Muscle layer of duodenum (tissue), 2 donors: ENCODE measurements around the gene SCN10A.

ENCODE experiments used
- H3K27ac ChIP-seq: one replicate; pipeline ENCODE4 v1.7.0; 2013; ENCODE audit warnings: mild to moderate bottlenecking, low read length
- H3K27me3 ChIP-seq: one replicate; pipeline ENCODE4 v1.7.0; 2013; ENCODE audit warnings: low read depth, mild to moderate bottlenecking, control low read depth, low read length
- H3K36me3 ChIP-seq, 2 donors: one replicate each; pipeline ENCODE4 v1.7.0; 2013; ENCODE audit warnings: low read length in 2 of 2, control low read depth in 1 of 2, mild to moderate bottlenecking in 1 of 2; ENCODE audit not compliant: insufficient read depth in 2 of 2, control insufficient read depth in 1 of 2
- H3K4me1 ChIP-seq, 2 donors: one replicate each; pipeline ENCODE4 v1.7.0; 2013; ENCODE audit warnings: low read length in 2 of 2, mild to moderate bottlenecking in 2 of 2, control low read depth in 1 of 2, moderate library complexity in 1 of 2; ENCODE audit not compliant: insufficient read depth in 2 of 2, control insufficient read depth in 1 of 2
- H3K4me3 ChIP-seq, 2 donors: one replicate each; pipeline ENCODE4 v1.7.0; 2013; ENCODE audit warnings: low read length in 2 of 2, low read depth in 1 of 2, mild to moderate bottlenecking in 1 of 2
- H3K9me3 ChIP-seq, 2 donors: one replicate each; pipeline ENCODE4 v1.7.0; 2013; ENCODE audit warnings: low read length in 2 of 2, control low read depth in 1 of 2, mild to moderate bottlenecking in 1 of 2; ENCODE audit not compliant: control insufficient read depth in 1 of 2
- donor health status: healthy.

Gene SCN10A

GRCh38 chr3:38816026-38816425, at the start of gene SCN10A:
Gene SCN10A (minus strand): TSS chr3:38816217. CDS start chr3:38794010, 22,207 bp downstream.
- no peaks in the 10 kb centered on the region for H3K27me3 ChIP-seq
- H3K4me3 ChIP-seq = no peak within 1 kb of the TSS
- no peaks in the 10 kb centered on the region for H3K4me1 ChIP-seq
- H3K9me3 ChIP-seq = no peaks in the 10 kb centered on the region
- H3K36me3 ChIP-seq = no peaks in the 10 kb centered on the region
- H3K27ac ChIP-seq = no peak within 1 kb of the TSS

DNA sequence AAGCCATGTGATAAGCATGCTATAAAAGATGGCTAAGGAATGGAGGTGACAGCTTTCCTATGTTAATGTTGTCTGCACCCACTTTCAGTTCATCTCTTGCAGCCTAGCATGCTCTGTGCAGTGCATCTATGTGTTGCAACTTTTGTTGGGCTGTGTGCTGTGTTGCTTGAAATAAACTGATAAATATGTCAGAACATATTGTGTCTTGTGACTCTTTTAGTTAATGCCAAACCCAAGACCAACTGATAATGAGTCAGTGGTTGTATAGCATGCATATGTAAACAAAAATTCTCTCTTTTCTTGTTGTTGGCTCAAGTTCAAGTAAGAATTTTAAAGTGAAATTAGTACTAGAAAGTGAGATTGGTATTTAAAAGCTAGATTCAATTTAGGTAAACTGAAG, 37.0 kb upstream of the SCN10A start:
- Histone ChIP-seq H3K9me3 (peaks cover 0 to 2% of the 10 kb centered on the region in 2 donors), H3K36me3 (no peaks in the 10 kb centered on the region), H3K27ac (no peak overlapping the region), H3K4me1 (no peaks in the 10 kb centered on the region), H3K4me3 (no peak overlapping the region), H3K27me3 (no peaks in the 10 kb centered on the region)

- H3K27me3 ChIP-seq = no peaks in the 10 kb centered on the region
- no peaks in the 10 kb centered on the region for H3K36me3 ChIP-seq
- no peaks in the 10 kb centered on the region for H3K9me3 ChIP-seq
- no peak overlapping the region for H3K4me3 ChIP-seq
- H3K27ac ChIP-seq = no peak overlapping the region
- H3K4me1 ChIP-seq = no peaks in the 10 kb centered on the region
These were observed 27.9 kb upstream of the SCN10A start for GRCh38 chr3:38843898-38844297.

- Histone ChIP-seq H3K27me3 (no peaks in the 10 kb centered on the region), H3K27ac (no peak overlapping the region), H3K9me3 (no peaks in the 10 kb centered on the region), H3K36me3 (no peaks in the 10 kb centered on the region), H3K4me1 (no peaks in the 10 kb centered on the region), H3K4me3 (no peak overlapping the region)
These were observed 26.4 kb upstream of the SCN10A start for GRCh38 chr3:38842266-38842965.

- H3K36me3 ChIP-seq = no peaks in the 10 kb centered on the region
- no peaks in the 10 kb centered on the region for H3K9me3 ChIP-seq
- H3K27me3 ChIP-seq = no peaks in the 10 kb centered on the region
- no peak overlapping the region for H3K27ac ChIP-seq
- no peak overlapping the region for H3K4me3 ChIP-seq
- H3K4me1 ChIP-seq = no peaks in the 10 kb centered on the region
These were observed 25.0 kb upstream of the SCN10A start for GRCh38 chr3:38840987-38841386.

DNA sequence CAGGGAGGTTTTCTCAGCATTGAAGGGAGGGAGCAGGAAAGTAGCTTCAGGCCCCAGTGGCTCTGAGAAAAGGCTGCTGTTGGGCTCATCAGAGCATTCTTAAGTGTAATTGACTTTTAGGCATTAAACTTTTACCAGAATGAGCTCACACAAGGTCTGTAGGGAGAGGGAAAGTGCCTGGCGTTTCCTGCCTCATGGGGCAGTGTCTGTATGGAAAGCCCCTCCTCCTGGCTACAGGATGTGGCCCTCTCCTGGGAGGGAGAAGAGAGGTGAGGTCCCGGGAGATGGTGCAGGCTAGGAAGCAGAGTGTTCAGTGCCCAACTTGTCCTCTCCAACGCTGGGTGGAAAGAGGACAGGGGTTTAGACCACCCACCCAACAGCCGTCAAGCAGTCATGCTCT, 21.3 kb upstream of the SCN10A start:
- Histone ChIP-seq H3K9me3 (no peaks in the 10 kb centered on the region), H3K4me1 (no peaks in the 10 kb centered on the region), H3K27ac (no peak overlapping the region), H3K36me3 (no peaks in the 10 kb centered on the region), H3K27me3 (no peaks in the 10 kb centered on the region), H3K4me3 (no peak overlapping the region)

- Histone ChIP-seq H3K9me3 (no peaks in the 10 kb centered on the region), H3K36me3 (no peaks in the 10 kb centered on the region), H3K4me1 (no peaks in the 10 kb centered on the region), H3K27me3 (no peaks in the 10 kb centered on the region), H3K27ac (no peak overlapping the region), H3K4me3 (no peak overlapping the region)
These were observed 20.5 kb upstream of the SCN10A start for GRCh38 chr3:38836561-38836960.

DNA sequence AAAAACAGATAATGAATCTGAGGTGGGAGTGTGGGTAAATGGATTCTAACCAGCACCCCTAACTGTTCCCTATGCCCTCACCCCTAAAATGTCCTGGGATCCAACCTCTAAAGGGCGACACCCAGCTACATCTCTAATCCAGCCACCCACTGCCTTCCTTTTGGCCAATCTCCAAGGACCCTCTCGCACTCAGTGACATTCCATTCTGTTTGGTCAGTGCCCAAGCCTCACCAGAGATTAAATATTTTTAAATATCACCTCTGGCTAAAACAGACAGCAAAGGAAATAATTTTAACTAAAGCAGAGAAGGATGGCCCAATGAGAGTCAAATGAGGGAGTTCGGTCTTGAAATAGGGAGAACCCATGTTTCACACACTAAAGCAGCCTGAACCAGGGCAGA, 19.9 kb upstream of the SCN10A start:
- Histone ChIP-seq H3K27ac (no peak overlapping the region), H3K9me3 (no peaks in the 10 kb centered on the region), H3K4me1 (no peaks in the 10 kb centered on the region), H3K27me3 (no peaks in the 10 kb centered on the region), H3K4me3 (no peak overlapping the region), H3K36me3 (no peaks in the 10 kb centered on the region)

- Histone ChIP-seq H3K9me3 (no peaks in the 10 kb centered on the region), H3K27ac (no peak overlapping the region), H3K36me3 (no peaks in the 10 kb centered on the region), H3K4me1 (no peaks in the 10 kb centered on the region), H3K27me3 (no peaks in the 10 kb centered on the region), H3K4me3 (no peak overlapping the region)
These were observed 18.7 kb upstream of the SCN10A start for GRCh38 chr3:38834717-38835116.

- Histone ChIP-seq H3K36me3 (no peaks in the 10 kb centered on the region), H3K9me3 (no peaks in the 10 kb centered on the region), H3K4me1 (no peaks in the 10 kb centered on the region), H3K27me3 (no peaks in the 10 kb centered on the region), H3K4me3 (no peak overlapping the region), H3K27ac (no peak overlapping the region)
These were observed 18.1 kb upstream of the SCN10A start for GRCh38 chr3:38834110-38834509.

GRCh38 chr3:38829404-38829803, 13.4 kb upstream of the SCN10A start:
- Histone ChIP-seq H3K36me3 (no peaks in the 10 kb centered on the region), H3K27me3 (no peaks in the 10 kb centered on the region), H3K27ac (peak overlapping the region; percentile 58), H3K4me3 (no peak overlapping the region), H3K9me3 (no peaks in the 10 kb centered on the region), H3K4me1 (no peaks in the 10 kb centered on the region)

DNA sequence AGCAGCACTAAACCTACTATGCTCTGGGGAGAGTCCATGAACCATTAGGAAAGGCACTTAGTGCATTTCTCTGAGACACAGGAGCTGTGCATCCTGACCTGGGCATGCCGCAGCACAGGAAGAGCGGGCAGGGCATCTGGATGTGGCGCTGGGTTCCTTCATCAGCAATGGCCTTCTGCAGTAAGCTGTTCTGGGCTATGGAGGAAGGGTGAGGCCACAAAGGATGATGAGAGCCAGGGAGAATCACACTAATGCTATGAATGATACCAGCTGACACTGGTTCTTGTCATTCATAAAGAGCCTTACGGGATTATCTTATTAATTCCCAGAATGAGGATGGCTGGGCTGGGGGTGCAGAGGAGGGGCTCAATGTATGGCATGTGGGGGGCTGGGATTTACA, 12.7 kb upstream of the SCN10A start:
- no peaks in the 10 kb centered on the region for H3K4me1 ChIP-seq
- no peaks in the 10 kb centered on the region for H3K27me3 ChIP-seq
- H3K9me3 ChIP-seq = no peaks in the 10 kb centered on the region
- no peak overlapping the region for H3K4me3 ChIP-seq
- no peaks in the 10 kb centered on the region for H3K36me3 ChIP-seq
- H3K27ac ChIP-seq = no peak overlapping the region
